Fibroblast of lung (primary cell): Measurements from ENCODE around the gene ALOX12B.

Experiments used
- EZH2 ChIP-seq: IDR thresholded peaks from 2 replicates; pipeline ENCODE4 v1.5.1; 2012; ENCODE audit warnings: low read length, control low read depth, mild to moderate bottlenecking; ENCODE audit errors: missing control alignments
- TF ChIP-seq, protein P1 (sequence below), 2 donors: IDR thresholded peaks in 1 of 2; conservative IDR thresholded peaks in 1 of 2; 1 replicate in 1 of 2; 2 replicates in 1 of 2; pipeline ENCODE4 v1.5.1; 2011 to 2012; ENCODE audit warnings: low read length in 2 of 2, control low read depth in 1 of 2, inconsistent platforms in 1 of 2, low read depth in 1 of 2, mild to moderate bottlenecking in 1 of 2

DNA sequence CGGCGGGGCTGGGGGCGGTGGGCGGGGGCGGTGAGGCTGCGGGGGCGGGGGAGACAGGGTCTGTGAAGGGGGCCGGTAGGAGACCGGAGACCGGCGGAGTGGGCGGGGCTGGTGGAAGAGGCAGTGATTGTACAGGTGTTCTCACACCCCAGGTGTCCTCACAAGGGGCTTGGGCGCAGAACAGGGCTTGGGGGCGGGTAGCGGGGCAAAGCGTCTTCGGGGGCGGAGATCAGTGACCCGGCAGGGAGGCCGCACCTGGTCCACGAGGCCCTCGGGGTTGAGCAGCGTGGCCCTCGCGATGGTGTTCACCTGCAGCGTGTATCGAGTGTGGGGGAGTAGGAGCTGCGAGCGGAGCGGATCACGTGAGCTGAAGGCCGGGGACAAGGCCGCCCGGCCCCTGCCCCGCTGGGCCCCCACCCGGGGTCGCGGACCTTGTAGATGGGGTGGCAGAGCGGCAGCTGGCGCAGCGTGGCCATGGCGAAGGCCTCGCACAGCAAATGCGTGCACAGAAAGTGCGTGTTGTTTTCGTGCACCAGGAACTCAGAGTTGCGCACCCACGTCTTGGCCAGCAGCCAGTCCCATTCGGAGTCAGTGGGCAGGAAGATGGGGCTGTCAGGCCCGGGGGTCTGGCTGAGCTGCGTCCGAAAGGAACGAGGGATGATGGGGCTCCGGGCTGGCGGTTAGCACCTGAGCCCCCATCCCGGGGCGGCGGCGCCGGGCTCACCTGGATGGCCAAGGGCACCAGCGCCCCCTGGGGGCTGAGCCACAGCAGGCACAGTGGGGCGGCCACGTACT, 22.3 kb upstream of the ALOX12B start:
- TF ChIP-seq, protein P1, sequence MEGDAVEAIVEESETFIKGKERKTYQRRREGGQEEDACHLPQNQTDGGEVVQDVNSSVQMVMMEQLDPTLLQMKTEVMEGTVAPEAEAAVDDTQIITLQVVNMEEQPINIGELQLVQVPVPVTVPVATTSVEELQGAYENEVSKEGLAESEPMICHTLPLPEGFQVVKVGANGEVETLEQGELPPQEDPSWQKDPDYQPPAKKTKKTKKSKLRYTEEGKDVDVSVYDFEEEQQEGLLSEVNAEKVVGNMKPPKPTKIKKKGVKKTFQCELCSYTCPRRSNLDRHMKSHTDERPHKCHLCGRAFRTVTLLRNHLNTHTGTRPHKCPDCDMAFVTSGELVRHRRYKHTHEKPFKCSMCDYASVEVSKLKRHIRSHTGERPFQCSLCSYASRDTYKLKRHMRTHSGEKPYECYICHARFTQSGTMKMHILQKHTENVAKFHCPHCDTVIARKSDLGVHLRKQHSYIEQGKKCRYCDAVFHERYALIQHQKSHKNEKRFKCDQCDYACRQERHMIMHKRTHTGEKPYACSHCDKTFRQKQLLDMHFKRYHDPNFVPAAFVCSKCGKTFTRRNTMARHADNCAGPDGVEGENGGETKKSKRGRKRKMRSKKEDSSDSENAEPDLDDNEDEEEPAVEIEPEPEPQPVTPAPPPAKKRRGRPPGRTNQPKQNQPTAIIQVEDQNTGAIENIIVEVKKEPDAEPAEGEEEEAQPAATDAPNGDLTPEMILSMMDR (conservative IDR thresholded peaks at IDR 0.05 in 1 of 2, IDR thresholded peaks at IDR 0.05 in 1 of 2; ENCODE audit: low read depth in 1 of 2, low read length in 2 of 2), result peak; percentile 41 to 67
- TF ChIP-seq EZH2, result peak; percentile 73
